Fibroblast of lung (primary cell): ENCODE measurements around the gene SLC6A13. TPM values are rescaled to one million over a fixed set of nuclear protein-coding genes. Genes with fewer than 3 reads are reported as not detected.

Experiments
- DNase-seq, 2 donors: peaks; one replicate each; pipeline versions ENCODE4 v3.0.0 to v3.0.0-alpha.2; 2010; ENCODE audit warnings: low read depth in 2 of 2
- H2AFZ ChIP-seq: 2 replicates; pipeline ENCODE4 v1.5.1; 2012; ENCODE audit warnings: low read length, control low read depth, inconsistent platforms
- H3K27ac ChIP-seq: 2 replicates; pipeline ENCODE4 v1.5.1; 2011; ENCODE audit warnings: low read length, control low read depth; ENCODE audit not compliant: insufficient read depth
- H3K27me3 ChIP-seq: 2 replicates; pipeline ENCODE4 v1.5.1; 2011; ENCODE audit warnings: mild to moderate bottlenecking, low read length; ENCODE audit not compliant: control insufficient read depth, insufficient read depth
- H3K36me3 ChIP-seq: 2 replicates; pipeline ENCODE4 v1.5.1; 2011; ENCODE audit warnings: low read length; ENCODE audit not compliant: control insufficient read depth, insufficient read depth
- H3K4me1 ChIP-seq: 2 replicates; pipeline ENCODE4 v1.5.1; 2011; ENCODE audit warnings: low read length; ENCODE audit not compliant: control insufficient read depth, insufficient read depth; ENCODE audit errors: extremely low read depth
- H3K4me2 ChIP-seq: 2 replicates; pipeline ENCODE4 v1.5.1; 2011; ENCODE audit warnings: low read length, control low read depth; ENCODE audit not compliant: insufficient read depth; ENCODE audit errors: extremely low read depth
- H3K4me3 ChIP-seq, 4 experiments: fragments of 200-600 bp in 1 of 4; sonication (generic) in 1 of 4; replicated peaks in 1 of 4; 2 replicates each; pipeline ENCODE4 v1.5.1; 2011 to 2016; ENCODE audit warnings: low read length in 4 of 4, low read depth in 3 of 4, mild to moderate bottlenecking in 3 of 4, control low read depth in 2 of 4, inconsistent platforms in 1 of 4, mixed read lengths in 1 of 4; ENCODE audit not compliant: insufficient read depth in 1 of 4; ENCODE audit errors: control extremely low read depth in 1 of 4
- H3K79me2 ChIP-seq: 2 replicates; pipeline ENCODE4 v1.5.1; 2012; ENCODE audit warnings: mild to moderate bottlenecking, low read length, inconsistent platforms; ENCODE audit not compliant: control insufficient read depth, insufficient read depth
- H3K9ac ChIP-seq: 2 replicates; pipeline ENCODE4 v1.5.1; 2011; ENCODE audit warnings: mild to moderate bottlenecking, low read length, control low read depth; ENCODE audit not compliant: insufficient read depth
- H3K9me3 ChIP-seq: 2 replicates; pipeline ENCODE4 v1.5.1; 2012; ENCODE audit warnings: low read depth, low read length; ENCODE audit not compliant: control insufficient read depth, insufficient read depth
- H4K20me1 ChIP-seq: 2 replicates; pipeline ENCODE4 v1.5.1; 2011; ENCODE audit warnings: low read length; ENCODE audit not compliant: control insufficient read depth, insufficient read depth; ENCODE audit errors: extremely low read depth
- CTCF ChIP-seq, 2 donors: IDR thresholded peaks in 1 of 2; conservative IDR thresholded peaks in 1 of 2; 1 replicate in 1 of 2; 2 replicates in 1 of 2; pipeline ENCODE4 v1.5.1; 2011 to 2012; ENCODE audit warnings: low read length in 2 of 2, control low read depth in 1 of 2, inconsistent platforms in 1 of 2, low read depth in 1 of 2, mild to moderate bottlenecking in 1 of 2
- EZH2 ChIP-seq: IDR thresholded peaks from 2 replicates; pipeline ENCODE4 v1.5.1; 2012; ENCODE audit warnings: low read length, control low read depth, mild to moderate bottlenecking; ENCODE audit errors: missing control alignments
- polyA plus RNA-seq, 2 donors: library from polyadenylated mRNA; depleted of rRNA in 1 of 2; stranded (reverse) in 1 of 2; unstranded in 1 of 2; fragments of >200 nt; gene quantifications; 2 replicates each; pipeline ENCODE4 v1.2.1, GENCODE V29; 2011 to 2012; ENCODE audit warnings: missing spikeins in 1 of 2
- total RNA-seq: library from RNA; depleted of rRNA; stranded (reverse); fragments of >200 nt; gene quantifications from 2 replicates; pipeline ENCODE4 v1.2.1, GENCODE V29; 2014

The SLC6A13 gene
- total and polyA plus RNA-seq, 2 donors (not counting 1 experiment from before 2014, with no cell fraction given) = not detected

- H3K36me3 ChIP-seq = no peaks in the 10 kb centered on the region
- no peak overlapping the region for H3K4me2 ChIP-seq
- H2AFZ ChIP-seq = no peak overlapping the region
- TF ChIP-seq EZH2 (no peak), CTCF (conservative IDR thresholded peaks at IDR 0.05 in 1 of 2, IDR thresholded peaks at IDR 0.05 in 1 of 2; ENCODE audit: low read depth in 1 of 2, low read length in 2 of 2) (no peak)
- DNase-seq = no peak
- H4K20me1 ChIP-seq = no peaks in the 10 kb centered on the region
- H3K27ac ChIP-seq = no peak overlapping the region
- H3K9me3 ChIP-seq = no peaks in the 10 kb centered on the region
- peaks cover 2% of the 10 kb centered on the region for H3K27me3 ChIP-seq
- H3K4me1 ChIP-seq = no peaks in the 10 kb centered on the region
- H3K4me3 ChIP-seq = no peak overlapping the region
- H3K9ac ChIP-seq = no peak overlapping the region
- no peaks in the 10 kb centered on the region for H3K79me2 ChIP-seq
Observed at GRCh38 chr12:238736-239398, 23.8 kb downstream of the SLC6A13 start.

- TF ChIP-seq EZH2 = no peak
- no peak for TF ChIP-seq CTCF (conservative IDR thresholded peaks at IDR 0.05 in 1 of 2, IDR thresholded peaks at IDR 0.05 in 1 of 2; ENCODE audit: low read depth in 1 of 2, low read length in 2 of 2)
- DNase-seq = no peak
- H3K27ac ChIP-seq = no peak overlapping the region
- no peak overlapping the region for H2AFZ ChIP-seq
- H3K4me1 ChIP-seq = no peaks in the 10 kb centered on the region
- H3K27me3 ChIP-seq = no peaks in the 10 kb centered on the region
- no peak overlapping the region for H3K4me3 ChIP-seq
- H3K36me3 ChIP-seq = no peaks in the 10 kb centered on the region
- H3K9me3 ChIP-seq = no peaks in the 10 kb centered on the region
- no peak overlapping the region for H3K9ac ChIP-seq
- H4K20me1 ChIP-seq = no peaks in the 10 kb centered on the region
- no peak overlapping the region for H3K4me2 ChIP-seq
- H3K79me2 ChIP-seq = no peaks in the 10 kb centered on the region
Observed at GRCh38 chr12:238116-238515, 24.5 kb downstream of the SLC6A13 start.

GRCh38 chr12:237026-237815 lies 25.4 kb downstream of the SLC6A13 start:
- peaks cover 3% of the 10 kb centered on the region for H3K27me3 ChIP-seq
- H3K9ac ChIP-seq = no peak overlapping the region
- TF ChIP-seq EZH2 = no peak
- no peak for TF ChIP-seq CTCF (conservative IDR thresholded peaks at IDR 0.05 in 1 of 2, IDR thresholded peaks at IDR 0.05 in 1 of 2; ENCODE audit: low read depth in 1 of 2, low read length in 2 of 2)
- no peaks in the 10 kb centered on the region for H3K79me2 ChIP-seq
- H3K36me3 ChIP-seq = no peaks in the 10 kb centered on the region
- H3K4me1 ChIP-seq = no peaks in the 10 kb centered on the region
- no peak overlapping the region for H3K27ac ChIP-seq
- H2AFZ ChIP-seq = no peak overlapping the region
- no peak for DNase-seq
- H3K4me2 ChIP-seq = no peak overlapping the region
- no peaks in the 10 kb centered on the region for H3K9me3 ChIP-seq
- H3K4me3 ChIP-seq = no peak overlapping the region
- H4K20me1 ChIP-seq = no peaks in the 10 kb centered on the region
